ENCODE data around the gene NOXA1. TPM values are rescaled to one million over a fixed set of nuclear protein-coding genes. Genes with fewer than 3 reads are reported as not detected.

The NOXA1 gene
- polyA plus RNA-seq, 1 donor (not counting 4 experiments of a cell fraction or from before 2014, with no cell fraction given) = 0.09 TPM

- H3K9me3 ChIP-seq (ENCODE audit: control insufficient read depth, low read depth, low read length) = no peaks in the 10 kb centered on the region
- FAIRE-seq (no peak), DNase-seq (ENCODE audit: low read depth, low spot score) (peak; percentile 52)
- peak overlapping the region; percentile 29 to 58 (median 51) for H3K4me3 ChIP-seq (ENCODE audit: control insufficient read depth in 2 of 3, extremely low read depth in 1 of 3, insufficient read depth in 2 of 3, low read depth in 1 of 3, low read length in 3 of 3)
- H3K36me3 ChIP-seq (ENCODE audit: control insufficient read depth in 2 of 2, extremely low read depth in 1 of 2, insufficient read depth in 2 of 2, low read length in 2 of 2) = peaks cover 8 to 21% of the 10 kb centered on the region in 2 experiments
- dilution Hi-C loops (cut with MboI; ENCODE audit: extremely low pct_ligation_motif_present, low sequenced_read_pairs) = no loop called here
- H3K27ac ChIP-seq (ENCODE audit: control insufficient read depth, insufficient read depth, low read length) = no peak overlapping the region
- no peak for TF ChIP-seq CTCF (optimal IDR thresholded peaks at IDR 0.05 in 1 of 3, IDR thresholded peaks at IDR 0.05 in 1 of 3, conservative IDR thresholded peaks at IDR 0.05 in 1 of 3; ENCODE audit: extremely low read depth in 1 of 3, insufficient read depth in 2 of 3, low read length in 3 of 3)
- TF ChIP-seq EZH2 (IDR thresholded peaks at IDR 0.05; ENCODE audit: low read length) = no peak
- peak overlapping the region; percentile 37 for H3K9ac ChIP-seq (ENCODE audit: control insufficient read depth, extremely low read depth, insufficient read depth, low read length)
- H3K27me3 ChIP-seq (ENCODE audit: control insufficient read depth, extremely low read depth, insufficient read depth, low read length) = no peaks in the 10 kb centered on the region
- H3K79me2 ChIP-seq (ENCODE audit: control insufficient read depth, insufficient read depth, low read length) = peaks cover 7% of the 10 kb centered on the region
- peak overlapping the region; percentile 26 for H2AFZ ChIP-seq (ENCODE audit: control insufficient read depth, low read length)
- H3K4me2 ChIP-seq (ENCODE audit: control insufficient read depth, extremely low read depth, insufficient read depth, low read depth, low read length) = peak overlapping the region; percentile 76
- no peaks in the 10 kb centered on the region for H4K20me1 ChIP-seq (ENCODE audit: control insufficient read depth, extremely low read depth, insufficient read depth, low read length)
- no peaks in the 10 kb centered on the region for H3K9me1 ChIP-seq (ENCODE audit: control insufficient read depth, extremely low read depth, insufficient read depth, low read length)
- peaks cover 14% of the 10 kb centered on the region for H3K4me1 ChIP-seq (ENCODE audit: control insufficient read depth, extremely low read depth, insufficient read depth, low read length)
Observed at GRCh38 chr9:137453643-137454081, 30.5 kb downstream of the NOXA1 start.

- Histone ChIP-seq H3K9ac (ENCODE audit: control insufficient read depth, extremely low read depth, insufficient read depth, low read length) (peak overlapping the region; percentile 37), H3K27ac (ENCODE audit: control insufficient read depth, insufficient read depth, low read length) (peak overlapping the region; percentile 20), H4K20me1 (ENCODE audit: control insufficient read depth, extremely low read depth, insufficient read depth, low read length) (no peaks in the 10 kb centered on the region), H3K9me1 (ENCODE audit: control insufficient read depth, extremely low read depth, insufficient read depth, low read length) (no peaks in the 10 kb centered on the region), H3K36me3 (ENCODE audit: control insufficient read depth in 2 of 2, extremely low read depth in 1 of 2, insufficient read depth in 2 of 2, low read length in 2 of 2) (peaks cover 5 to 18% of the 10 kb centered on the region in 2 experiments), H3K4me3 (ENCODE audit: control insufficient read depth in 2 of 3, extremely low read depth in 1 of 3, insufficient read depth in 2 of 3, low read depth in 1 of 3, low read length in 3 of 3) (peak overlapping the region; percentile 30 to 52 (median 51)), H3K4me1 (ENCODE audit: control insufficient read depth, extremely low read depth, insufficient read depth, low read length) (peaks cover 14% of the 10 kb centered on the region), H3K27me3 (ENCODE audit: control insufficient read depth, extremely low read depth, insufficient read depth, low read length) (no peaks in the 10 kb centered on the region), H3K4me2 (ENCODE audit: control insufficient read depth, extremely low read depth, insufficient read depth, low read depth, low read length) (peak overlapping the region; percentile 66), H3K79me2 (ENCODE audit: control insufficient read depth, insufficient read depth, low read length) (peaks cover 7% of the 10 kb centered on the region), H2AFZ (ENCODE audit: control insufficient read depth, low read length) (peak overlapping the region; percentile 44), H3K9me3 (ENCODE audit: control insufficient read depth, low read depth, low read length) (no peaks in the 10 kb centered on the region)
- FAIRE-seq = no peak
- DNase-seq (ENCODE audit: low read depth, low spot score) = no peak
- TF ChIP-seq CTCF (optimal IDR thresholded peaks at IDR 0.05 in 1 of 3, IDR thresholded peaks at IDR 0.05 in 1 of 3, conservative IDR thresholded peaks at IDR 0.05 in 1 of 3; ENCODE audit: extremely low read depth in 1 of 3, insufficient read depth in 2 of 3, low read length in 3 of 3) = no peak
- no peak for TF ChIP-seq EZH2 (IDR thresholded peaks at IDR 0.05; ENCODE audit: low read length)
- dilution Hi-C loops (cut with MboI; ENCODE audit: extremely low pct_ligation_motif_present, low sequenced_read_pairs) = no loop called here
Observed at GRCh38 chr9:137454145-137454596, 31.0 kb downstream of the NOXA1 start.

All from keratinocyte (primary cell).